Vagina (tissue), 2 donors: ENCODE data around the gene KLHDC8A. TPM values are rescaled to one million over a fixed set of nuclear protein-coding genes. Genes with fewer than 3 reads are reported as not detected.
"Not testable (repeated sequence)": the region's sequence is repeated elsewhere in the genome, so short reads cannot be mapped to it uniquely, and the experiment has no call there.

Experiments used
- DNase-seq, 2 donors: peaks; one replicate each; pipeline ENCODE4 v3.0.0-alpha.2; 2017; ENCODE audit errors: extremely low spot score in 2 of 2
- H3K27ac ChIP-seq: fragments of 200-600 bp; sonication (generic); one replicate; pipeline ENCODE4 v1.5.1; 2019
- H3K27me3 ChIP-seq: fragments of 200-600 bp; sonication (generic); one replicate; pipeline ENCODE4 v1.5.1; 2019
- H3K36me3 ChIP-seq, 2 donors: fragments of 200-600 bp; sonication (generic); one replicate each; pipeline ENCODE4 v1.5.1; 2017 to 2019
- H3K4me1 ChIP-seq: fragments of 200-600 bp; sonication (generic); one replicate; pipeline ENCODE4 v1.5.1; 2019
- H3K4me3 ChIP-seq, 2 donors: fragments of 200-600 bp; sonication (generic); 1 replicate in 1 of 2; 2 replicates in 1 of 2; pipeline ENCODE4 v1.5.1; 2016 to 2019
- H3K9me3 ChIP-seq: fragments of 200-600 bp; sonication (generic); one replicate; pipeline ENCODE4 v1.5.1; 2019
- CTCF ChIP-seq, 3 experiments: fragments of 450-650 bp in 2 of 3; fragments of 200-600 bp in 1 of 3; sonication (generic) in 1 of 3; IDR thresholded peaks; one replicate each; pipeline ENCODE4 v1.5.1; 2017 to 2019; ENCODE audit warnings: antibody characterized with exemption in 3 of 3, mild to moderate bottlenecking in 2 of 3, moderate library complexity in 2 of 3
- POLR2A ChIP-seq, 2 donors: fragments of 450-650 bp; IDR thresholded peaks; one replicate each; pipeline ENCODE4 v1.6.1; 2017; ENCODE audit warnings: antibody characterized with exemption in 2 of 2, mild to moderate bottlenecking in 2 of 2, moderate library complexity in 2 of 2
- POLR2AphosphoS5 ChIP-seq, 2 donors: sonication (generic); formaldehyde crosslinking; IDR thresholded peaks; one replicate each; pipeline ENCODE4 v1.9.0; 2017; ENCODE audit warnings: antibody characterized with exemption in 2 of 2, mild to moderate bottlenecking in 2 of 2, low read depth in 1 of 2; ENCODE audit not compliant: insufficient read depth in 1 of 2
- intact Hi-C: fragments of 100-400 bp; cut with DNase I; formaldehyde crosslinking; loops from one replicate; pipeline ENCODE4 v1.15.1; 2023
- total RNA-seq: library from RNA; depleted of rRNA; stranded (reverse); fragments of >200 nt; gene quantifications from one replicate; pipeline ENCODE4 v1.2.3, GENCODE V29; 2016

Gene KLHDC8A
- total RNA-seq, 1 donor from 2014 or later, result not detected

GRCh38 chr1:205395616-205396015 lies 38.9 kb upstream of the KLHDC8A start:
- intact Hi-C loops, result no loop called here
- DNase-seq, result no peak
- no peak for TF ChIP-seq POLR2AphosphoS5 (IDR thresholded peaks at IDR 0.05; ENCODE audit: insufficient read depth in 1 of 2, low read depth in 1 of 2)
- no peak for TF ChIP-seq POLR2A (IDR thresholded peaks at IDR 0.05)
- TF ChIP-seq CTCF (IDR thresholded peaks at IDR 0.05), result no peak
- Histone ChIP-seq H3K27ac (no peak overlapping the region), H3K4me1 (no peaks in the 10 kb centered on the region), H3K36me3 (no peaks in the 10 kb centered on the region), H3K4me3 (no peak overlapping the region), H3K27me3 (no peaks in the 10 kb centered on the region), H3K9me3 (no peaks in the 10 kb centered on the region)

DNA sequence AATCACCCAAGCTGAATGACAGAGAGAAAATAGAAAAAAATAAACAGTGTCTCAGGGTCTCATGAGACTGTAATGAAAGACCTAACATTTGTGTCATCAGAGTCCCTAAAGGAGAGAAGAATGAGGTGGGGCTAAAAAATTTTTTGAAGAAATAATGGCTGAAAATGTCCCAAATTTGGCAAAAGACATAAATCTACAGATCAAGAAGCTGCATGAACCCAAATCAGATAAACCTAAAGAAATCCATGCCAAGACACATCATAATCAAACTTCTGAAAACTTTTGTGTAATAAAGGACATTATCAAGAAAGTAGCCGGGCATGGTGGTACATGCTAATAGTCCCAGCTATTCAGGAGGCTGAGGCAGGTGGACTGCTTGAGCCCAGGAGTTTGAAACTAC lies 35.9 kb upstream of the KLHDC8A start:
- Histone ChIP-seq H3K4me3 (no peak overlapping the region), H3K27me3 (no peaks in the 10 kb centered on the region), H3K27ac (no peak overlapping the region), H3K36me3 (no peaks in the 10 kb centered on the region), H3K9me3 (no peaks in the 10 kb centered on the region), H3K4me1 (no peaks in the 10 kb centered on the region)
- no peak for DNase-seq
- intact Hi-C loops, result no loop called here
- TF ChIP-seq CTCF (IDR thresholded peaks at IDR 0.05), result no peak
- TF ChIP-seq POLR2AphosphoS5 (IDR thresholded peaks at IDR 0.05; ENCODE audit: insufficient read depth in 1 of 2, low read depth in 1 of 2), result no peak
- TF ChIP-seq POLR2A (IDR thresholded peaks at IDR 0.05), result no peak

DNA sequence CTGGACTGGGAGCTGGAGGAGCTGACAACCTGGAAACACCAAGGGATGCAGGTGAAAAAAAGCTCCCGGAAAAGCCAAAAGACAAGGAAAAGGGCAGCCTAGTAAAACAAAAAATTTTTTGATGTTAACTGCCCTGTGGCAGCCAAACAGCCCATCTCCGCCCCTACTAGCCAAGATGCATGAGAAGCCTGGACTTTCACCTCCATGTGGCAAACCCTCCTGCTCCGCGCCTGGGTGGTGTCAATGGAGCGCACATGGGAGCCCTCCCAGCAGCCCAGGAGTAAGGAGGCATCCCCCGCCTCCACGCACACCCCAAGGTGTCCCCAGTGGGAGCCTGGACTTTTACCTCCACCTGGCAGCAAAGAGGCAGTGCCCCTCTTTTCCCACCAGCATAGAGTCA lies 34.7 kb upstream of the KLHDC8A start:
- no peaks in the 10 kb centered on the region for H3K36me3 ChIP-seq
- TF ChIP-seq CTCF (IDR thresholded peaks at IDR 0.05) (no peak), POLR2AphosphoS5 (IDR thresholded peaks at IDR 0.05; ENCODE audit: insufficient read depth in 1 of 2, low read depth in 1 of 2) (no peak), POLR2A (IDR thresholded peaks at IDR 0.05) (no peak)
- no peaks in the 10 kb centered on the region for H3K4me1 ChIP-seq
- no peaks in the 10 kb centered on the region for H3K27me3 ChIP-seq
- no peak for DNase-seq
- no peak overlapping the region for H3K27ac ChIP-seq
- no peaks in the 10 kb centered on the region for H3K9me3 ChIP-seq
- intact Hi-C loops, result no loop called here
- no peak overlapping the region for H3K4me3 ChIP-seq

- Histone ChIP-seq H3K9me3 (no peaks in the 10 kb centered on the region), H3K27me3 (no peaks in the 10 kb centered on the region), H3K4me3 (no peak overlapping the region), H3K27ac (no peak overlapping the region), H3K36me3 (no peaks in the 10 kb centered on the region), H3K4me1 (no peaks in the 10 kb centered on the region)
- TF ChIP-seq POLR2AphosphoS5 (IDR thresholded peaks at IDR 0.05; ENCODE audit: insufficient read depth in 1 of 2, low read depth in 1 of 2) (no peak), CTCF (IDR thresholded peaks at IDR 0.05) (no peak), POLR2A (IDR thresholded peaks at IDR 0.05) (no peak)
- no peak for DNase-seq
- intact Hi-C loops, result no loop called here
These were observed 31.1 kb upstream of the KLHDC8A start for GRCh38 chr1:205387845-205388244.

- H3K36me3 ChIP-seq, DNase-seq, H3K27me3 ChIP-seq, intact Hi-C loops, H3K4me1 ChIP-seq, H3K4me3 ChIP-seq, H3K9me3 ChIP-seq, H3K27ac ChIP-seq: not testable (repeated sequence)
These were observed 26.3 kb upstream of the KLHDC8A start for GRCh38 chr1:205382990-205383389.

DNA sequence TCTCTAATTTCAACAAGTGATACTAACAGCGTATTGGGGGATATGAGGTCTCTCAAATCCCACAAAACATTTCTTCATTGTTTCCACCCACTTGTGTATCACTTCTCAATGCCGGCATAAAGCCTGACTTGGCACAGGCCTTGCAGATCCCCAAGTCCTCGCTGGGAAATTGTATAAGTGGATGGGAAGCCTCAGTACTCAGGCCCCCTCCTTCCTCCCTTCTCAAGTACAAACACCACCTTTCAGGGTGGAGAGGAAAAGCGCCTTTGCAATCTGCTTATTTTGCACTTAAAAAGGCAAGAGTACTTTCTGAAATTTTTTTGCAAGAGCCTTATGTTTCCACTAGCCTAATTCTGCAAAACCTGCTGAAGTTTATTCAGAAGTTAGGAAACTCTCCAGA lies 25.8 kb upstream of the KLHDC8A start:
- TF ChIP-seq POLR2AphosphoS5 (IDR thresholded peaks at IDR 0.05; ENCODE audit: insufficient read depth in 1 of 2, low read depth in 1 of 2) (no peak), CTCF (IDR thresholded peaks at IDR 0.05) (no peak), POLR2A (IDR thresholded peaks at IDR 0.05) (no peak)
- Histone ChIP-seq H3K9me3 (no peaks in the 10 kb centered on the region), H3K4me3 (no peak overlapping the region), H3K4me1 (no peaks in the 10 kb centered on the region), H3K27me3 (no peaks in the 10 kb centered on the region), H3K36me3 (no peaks in the 10 kb centered on the region), H3K27ac (no peak overlapping the region)
- intact Hi-C loops, result no loop called here
- DNase-seq, result no peak
